ENCODE measurements around the gene TSPAN12.

TSPAN12 gene

DNA sequence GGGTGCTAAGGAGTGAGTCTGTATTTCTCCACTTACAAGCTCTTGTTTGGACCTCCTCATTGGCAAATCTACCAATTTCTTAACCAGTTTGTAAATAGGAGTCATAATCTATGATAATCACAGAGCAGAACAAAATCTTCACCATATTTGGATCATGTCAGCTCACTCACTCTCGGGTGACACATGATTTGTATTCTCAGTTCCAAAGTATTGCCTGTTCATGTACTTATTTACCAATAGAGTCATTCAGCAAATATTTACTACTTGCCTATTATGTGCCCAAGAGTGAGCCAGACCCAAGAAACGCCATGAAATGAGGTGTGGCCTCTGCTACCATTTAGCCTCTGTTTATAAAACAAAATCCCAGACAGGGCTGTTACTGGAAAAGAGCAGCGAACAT, 114.8 kb downstream of the TSPAN12 start:
- DNase-seq (ENCODE audit: low read depth in 2 of 2) = no peak

DNA sequence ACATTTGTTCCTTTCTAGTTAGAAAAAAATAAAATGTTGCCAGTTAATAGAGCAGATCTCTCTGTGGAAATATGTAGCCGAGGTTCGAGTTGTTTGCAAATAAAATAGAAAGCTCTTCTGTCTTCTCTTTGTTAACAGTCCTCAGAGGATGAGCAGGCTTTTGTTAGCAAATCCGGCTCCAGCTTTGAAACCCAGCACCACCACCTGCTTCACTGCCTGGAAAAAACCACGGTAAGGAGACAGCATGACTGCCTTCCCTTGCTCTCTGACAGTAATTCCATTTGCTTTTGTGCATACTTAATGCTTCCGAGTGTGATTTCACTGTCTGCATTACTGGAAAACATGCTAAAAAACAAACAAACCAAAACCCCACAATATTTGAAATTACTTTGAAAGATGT, 115.6 kb downstream of the TSPAN12 start:
- no peak for DNase-seq (ENCODE audit: low read depth in 2 of 2)

DNA sequence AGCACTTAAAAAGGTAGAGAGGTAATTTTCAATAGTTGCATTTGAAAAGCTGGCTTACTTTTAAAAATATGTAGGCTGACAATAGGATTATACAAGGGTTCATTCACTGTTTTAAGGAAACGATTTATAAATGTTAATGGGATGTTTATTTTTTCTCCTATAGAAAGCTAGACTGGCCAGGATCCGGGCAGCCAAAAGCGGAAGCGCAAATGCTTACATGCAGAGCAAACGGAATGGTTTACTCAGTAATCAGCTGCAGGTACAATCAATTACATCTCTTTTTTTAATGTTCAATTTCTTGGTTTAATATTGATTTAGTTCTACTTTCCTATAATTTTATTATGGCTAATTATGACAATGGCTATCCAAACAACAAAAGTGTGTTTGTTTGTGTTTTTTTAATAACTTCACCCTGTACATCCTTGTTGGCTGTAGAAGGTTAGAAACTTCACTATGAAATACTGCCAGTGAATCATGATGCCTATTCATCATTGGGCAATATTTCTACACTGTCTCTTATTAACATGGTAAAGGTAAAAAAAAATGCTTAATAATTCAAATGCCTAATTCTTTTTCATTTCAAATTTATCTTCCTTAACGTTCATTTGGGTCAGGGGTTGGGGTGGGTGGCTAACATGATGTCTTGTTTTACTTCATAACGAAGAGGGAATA, 116.4 kb downstream of the TSPAN12 start:
- no peak for DNase-seq (ENCODE audit: low read depth in 2 of 2)

DNA sequence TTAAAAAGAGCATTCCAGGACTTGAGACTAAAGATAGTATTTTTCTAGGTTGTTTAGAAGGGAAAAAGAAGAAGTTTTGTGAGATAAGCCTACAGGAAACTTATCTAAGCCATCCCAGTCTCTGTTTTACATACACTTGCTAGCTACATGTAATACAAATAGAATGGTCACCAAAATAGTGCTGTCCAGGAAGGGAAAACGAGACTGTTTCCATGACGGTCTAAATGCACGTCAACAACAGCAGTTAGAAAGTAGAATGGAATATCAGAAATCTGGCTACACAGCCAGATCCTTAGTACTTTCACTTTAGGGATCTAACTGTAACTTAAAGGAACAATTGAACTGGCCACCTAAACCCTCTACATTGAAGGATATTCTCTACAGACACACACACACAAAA, 117.6 kb downstream of the TSPAN12 start:
- DNase-seq (ENCODE audit: low read depth in 2 of 2) = no peak

DNA sequence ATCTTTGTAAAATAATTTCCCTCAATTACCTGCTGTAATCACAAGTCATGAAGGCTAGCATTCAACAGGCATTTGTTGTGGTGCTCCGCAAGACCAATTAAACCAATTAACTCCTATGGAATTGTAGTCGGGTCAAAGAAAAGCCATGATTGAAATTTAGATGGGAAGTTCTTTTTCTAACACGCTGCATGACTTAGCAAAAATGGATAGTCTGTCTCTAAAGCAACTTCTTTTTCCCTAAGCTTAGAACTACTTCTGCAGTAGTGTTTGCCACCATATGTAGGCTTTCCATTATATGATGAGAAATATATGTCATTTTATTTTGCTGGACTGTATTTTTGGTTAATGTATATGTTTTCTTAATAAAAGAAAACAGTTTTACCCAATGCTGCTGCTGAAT, 119.1 kb downstream of the TSPAN12 start:
- no peak for DNase-seq (ENCODE audit: low read depth in 2 of 2)
